GM23338 (cell line): ENCODE data around the gene AKIRIN2. TPM values are rescaled to one million over a fixed set of nuclear protein-coding genes. Genes with fewer than 3 reads are reported as not detected.
A peak's percentile ranks its signal among the peaks of the same experiment; 100 is the strongest.

Source experiments
- ATAC-seq: fragments of 200-7000 bp; cut with Tn5 transposase; 3 replicates; pipeline ENCODE4 v1.9.1; 2020
- DNase-seq: peaks from one replicate; pipeline ENCODE4 v3.0.0-alpha.2; 2015; ENCODE audit warnings: low spot score
- H2AFZ ChIP-seq: fragments of 200-600 bp; sonication (generic); 2 replicates; pipeline ENCODE4 v1.8.0; 2016; ENCODE audit warnings: antibody characterized with exemption, mild to moderate bottlenecking, moderate library complexity
- H3F3A ChIP-seq: fragments of 200-600 bp; sonication (generic); replicated peaks from 2 replicates; pipeline ENCODE4 v1.8.0; 2017; ENCODE audit warnings: antibody characterized with exemption, mixed run types, low read depth
- H3K27ac ChIP-seq: fragments of 200-600 bp; sonication (generic); 2 replicates; pipeline ENCODE4 v1.6.1; 2016; ENCODE audit warnings: low read depth
- H3K27me3 ChIP-seq: fragments of 200-600 bp; sonication (generic); 2 replicates; pipeline ENCODE4 v1.8.0; 2016; ENCODE audit warnings: mild to moderate bottlenecking, mixed run types, moderate library complexity; ENCODE audit not compliant: insufficient read depth
- H3K36me3 ChIP-seq: fragments of 200-600 bp; sonication (generic); 2 replicates; pipeline ENCODE4 v1.8.0; 2016; ENCODE audit warnings: mild to moderate bottlenecking; ENCODE audit not compliant: insufficient read depth
- H3K4me1 ChIP-seq: fragments of 200-600 bp; sonication (generic); 2 replicates; pipeline ENCODE4 v1.8.0; 2016; ENCODE audit warnings: mild to moderate bottlenecking, moderate library complexity; ENCODE audit not compliant: insufficient read depth
- H3K4me2 ChIP-seq: fragments of 200-600 bp; sonication (generic); 2 replicates; pipeline ENCODE4 v1.7.1; 2017; ENCODE audit warnings: mixed run types
- H3K4me3 ChIP-seq: fragments of 200-600 bp; sonication (generic); 2 replicates; pipeline ENCODE4 v1.6.1; 2016; ENCODE audit warnings: mixed run types
- H3K79me2 ChIP-seq: fragments of 200-600 bp; sonication (generic); replicated peaks from 2 replicates; pipeline ENCODE4 v1.8.0; 2017; ENCODE audit warnings: mild to moderate bottlenecking; ENCODE audit not compliant: insufficient read depth
- H3K9me2 ChIP-seq: fragments of 200-600 bp; sonication (generic); 2 replicates; pipeline ENCODE4 v1.8.0; 2017; ENCODE audit not compliant: insufficient read depth
- H4K20me1 ChIP-seq: fragments of 200-600 bp; sonication (generic); replicated peaks from 2 replicates; pipeline ENCODE4 v1.8.0; 2017; ENCODE audit warnings: mild to moderate bottlenecking; ENCODE audit not compliant: insufficient read depth
- H3K27ac Mint-ChIP-seq: 2 replicates; pipeline ENCODE4 v1.8.0; 2020; ENCODE audit warnings: inconsistent platforms, mild to moderate bottlenecking, moderate library complexity, mixed read lengths
- H3K27me3 Mint-ChIP-seq: 3 replicates; pipeline ENCODE4 v1.8.0; 2022; ENCODE audit warnings: low read depth, mild to moderate bottlenecking, moderate library complexity, mixed read lengths, inconsistent platforms; ENCODE audit not compliant: insufficient read depth, poor library complexity
- H3K36me3 Mint-ChIP-seq: 3 replicates; pipeline ENCODE4 v1.8.0; 2021; ENCODE audit warnings: low read depth, mild to moderate bottlenecking, inconsistent platforms, moderate library complexity, mixed read lengths
- H3K4me1 Mint-ChIP-seq: 3 replicates; pipeline ENCODE4 v1.8.0; 2020; ENCODE audit warnings: mild to moderate bottlenecking, inconsistent platforms, mixed read lengths
- H3K4me3 Mint-ChIP-seq: 3 replicates; pipeline ENCODE4 v1.8.0; 2021; ENCODE audit warnings: moderate library complexity, mild to moderate bottlenecking, inconsistent platforms, mixed read lengths
- H3K9me3 Mint-ChIP-seq: 3 replicates; pipeline ENCODE4 v1.8.0; 2020; ENCODE audit warnings: moderate library complexity, mild to moderate bottlenecking, inconsistent platforms, mixed read lengths
- CREB1 ChIP-seq: fragments of 250-450 bp; sonication (Bioruptor Pico); IDR thresholded peaks from 2 replicates; pipeline ENCODE4 v1.5.0; 2020; ENCODE audit warnings: low read depth, mild to moderate bottlenecking, moderate library complexity
- EZH2 ChIP-seq: fragments of 200-600 bp; sonication (generic); IDR thresholded peaks from one replicate; pipeline ENCODE4 v1.8.0; 2017; ENCODE audit warnings: antibody characterized with exemption, mild to moderate bottlenecking, low read depth; ENCODE audit not compliant: unreplicated experiment
- POLR2AphosphoS5 ChIP-seq: IDR thresholded peaks from 2 replicates; pipeline ENCODE4 v1.6.1; 2016; ENCODE audit warnings: antibody characterized with exemption, low read depth
- ZNF331 ChIP-seq: fragments of 250-450 bp; sonication (Bioruptor Pico); IDR thresholded peaks from 2 replicates; pipeline ENCODE4 v1.5.0; 2020; ENCODE audit warnings: low read depth, mild to moderate bottlenecking, moderate library complexity
- polyA plus RNA-seq: library from polyadenylated mRNA; unstranded; fragments of >200 nt; fragmentation: Nextera tagmentation; extraction: Ambion mirVana; gene quantifications from 2 replicates; pipeline ENCODE4 v1.2.1, GENCODE V29; 2016
- total RNA-seq: library from RNA; depleted of rRNA; stranded (reverse); fragments of >200 nt; shearing (Covaris generic); gene quantifications from 2 replicates; pipeline ENCODE4 v1.2.3, GENCODE V29; 2014
- TF ChIP-seq, protein P1 (sequence below): fragments of 250-450 bp; sonication (Bioruptor Pico); IDR thresholded peaks from 2 replicates; pipeline ENCODE4 v1.5.0; 2020; ENCODE audit warnings: mild to moderate bottlenecking, moderate library complexity
- TF ChIP-seq, protein P2 (sequence below), 2 experiments: fragments of 200-600 bp in 1 of 2; sonication (generic) in 1 of 2; conservative IDR thresholded peaks; 2 replicates each; pipeline versions ENCODE4 v1.5.1 to v1.6.1; 2016 to 2017; ENCODE audit warnings: antibody characterized with exemption in 2 of 2, low read depth in 2 of 2, mild to moderate bottlenecking in 2 of 2, moderate library complexity in 1 of 2
- TF ChIP-seq, protein P3 (sequence below): IDR thresholded peaks from one replicate; pipeline ENCODE4 v1.6.1; 2018; ENCODE audit warnings: antibody characterized with exemption; ENCODE audit not compliant: unreplicated experiment

AKIRIN2 gene
- total and polyA plus RNA-seq, 2 experiments from 2014 or later = 62.1 to 98.1 TPM

DNA sequence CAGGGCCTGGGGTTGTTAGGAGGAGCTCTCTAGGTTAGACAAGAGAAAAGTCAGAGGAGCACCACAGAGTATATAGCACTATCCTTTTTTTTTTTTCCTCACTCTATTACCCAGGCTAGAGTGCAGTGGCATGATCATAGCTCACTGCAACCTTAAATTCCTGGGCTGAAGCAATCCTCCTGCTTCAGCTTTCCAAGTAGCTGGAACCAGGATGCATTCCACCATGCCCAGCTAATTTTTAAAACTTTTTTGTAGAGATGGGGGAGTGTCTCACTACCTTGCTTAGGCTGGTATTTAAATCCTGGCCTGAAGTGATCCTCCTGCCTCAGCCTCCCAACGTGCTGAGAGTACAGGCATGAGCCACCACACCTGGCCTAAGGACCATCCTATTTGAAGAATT lies 19.3 kb upstream of the AKIRIN2 start (continued):
- TF ChIP-seq, protein P1, sequence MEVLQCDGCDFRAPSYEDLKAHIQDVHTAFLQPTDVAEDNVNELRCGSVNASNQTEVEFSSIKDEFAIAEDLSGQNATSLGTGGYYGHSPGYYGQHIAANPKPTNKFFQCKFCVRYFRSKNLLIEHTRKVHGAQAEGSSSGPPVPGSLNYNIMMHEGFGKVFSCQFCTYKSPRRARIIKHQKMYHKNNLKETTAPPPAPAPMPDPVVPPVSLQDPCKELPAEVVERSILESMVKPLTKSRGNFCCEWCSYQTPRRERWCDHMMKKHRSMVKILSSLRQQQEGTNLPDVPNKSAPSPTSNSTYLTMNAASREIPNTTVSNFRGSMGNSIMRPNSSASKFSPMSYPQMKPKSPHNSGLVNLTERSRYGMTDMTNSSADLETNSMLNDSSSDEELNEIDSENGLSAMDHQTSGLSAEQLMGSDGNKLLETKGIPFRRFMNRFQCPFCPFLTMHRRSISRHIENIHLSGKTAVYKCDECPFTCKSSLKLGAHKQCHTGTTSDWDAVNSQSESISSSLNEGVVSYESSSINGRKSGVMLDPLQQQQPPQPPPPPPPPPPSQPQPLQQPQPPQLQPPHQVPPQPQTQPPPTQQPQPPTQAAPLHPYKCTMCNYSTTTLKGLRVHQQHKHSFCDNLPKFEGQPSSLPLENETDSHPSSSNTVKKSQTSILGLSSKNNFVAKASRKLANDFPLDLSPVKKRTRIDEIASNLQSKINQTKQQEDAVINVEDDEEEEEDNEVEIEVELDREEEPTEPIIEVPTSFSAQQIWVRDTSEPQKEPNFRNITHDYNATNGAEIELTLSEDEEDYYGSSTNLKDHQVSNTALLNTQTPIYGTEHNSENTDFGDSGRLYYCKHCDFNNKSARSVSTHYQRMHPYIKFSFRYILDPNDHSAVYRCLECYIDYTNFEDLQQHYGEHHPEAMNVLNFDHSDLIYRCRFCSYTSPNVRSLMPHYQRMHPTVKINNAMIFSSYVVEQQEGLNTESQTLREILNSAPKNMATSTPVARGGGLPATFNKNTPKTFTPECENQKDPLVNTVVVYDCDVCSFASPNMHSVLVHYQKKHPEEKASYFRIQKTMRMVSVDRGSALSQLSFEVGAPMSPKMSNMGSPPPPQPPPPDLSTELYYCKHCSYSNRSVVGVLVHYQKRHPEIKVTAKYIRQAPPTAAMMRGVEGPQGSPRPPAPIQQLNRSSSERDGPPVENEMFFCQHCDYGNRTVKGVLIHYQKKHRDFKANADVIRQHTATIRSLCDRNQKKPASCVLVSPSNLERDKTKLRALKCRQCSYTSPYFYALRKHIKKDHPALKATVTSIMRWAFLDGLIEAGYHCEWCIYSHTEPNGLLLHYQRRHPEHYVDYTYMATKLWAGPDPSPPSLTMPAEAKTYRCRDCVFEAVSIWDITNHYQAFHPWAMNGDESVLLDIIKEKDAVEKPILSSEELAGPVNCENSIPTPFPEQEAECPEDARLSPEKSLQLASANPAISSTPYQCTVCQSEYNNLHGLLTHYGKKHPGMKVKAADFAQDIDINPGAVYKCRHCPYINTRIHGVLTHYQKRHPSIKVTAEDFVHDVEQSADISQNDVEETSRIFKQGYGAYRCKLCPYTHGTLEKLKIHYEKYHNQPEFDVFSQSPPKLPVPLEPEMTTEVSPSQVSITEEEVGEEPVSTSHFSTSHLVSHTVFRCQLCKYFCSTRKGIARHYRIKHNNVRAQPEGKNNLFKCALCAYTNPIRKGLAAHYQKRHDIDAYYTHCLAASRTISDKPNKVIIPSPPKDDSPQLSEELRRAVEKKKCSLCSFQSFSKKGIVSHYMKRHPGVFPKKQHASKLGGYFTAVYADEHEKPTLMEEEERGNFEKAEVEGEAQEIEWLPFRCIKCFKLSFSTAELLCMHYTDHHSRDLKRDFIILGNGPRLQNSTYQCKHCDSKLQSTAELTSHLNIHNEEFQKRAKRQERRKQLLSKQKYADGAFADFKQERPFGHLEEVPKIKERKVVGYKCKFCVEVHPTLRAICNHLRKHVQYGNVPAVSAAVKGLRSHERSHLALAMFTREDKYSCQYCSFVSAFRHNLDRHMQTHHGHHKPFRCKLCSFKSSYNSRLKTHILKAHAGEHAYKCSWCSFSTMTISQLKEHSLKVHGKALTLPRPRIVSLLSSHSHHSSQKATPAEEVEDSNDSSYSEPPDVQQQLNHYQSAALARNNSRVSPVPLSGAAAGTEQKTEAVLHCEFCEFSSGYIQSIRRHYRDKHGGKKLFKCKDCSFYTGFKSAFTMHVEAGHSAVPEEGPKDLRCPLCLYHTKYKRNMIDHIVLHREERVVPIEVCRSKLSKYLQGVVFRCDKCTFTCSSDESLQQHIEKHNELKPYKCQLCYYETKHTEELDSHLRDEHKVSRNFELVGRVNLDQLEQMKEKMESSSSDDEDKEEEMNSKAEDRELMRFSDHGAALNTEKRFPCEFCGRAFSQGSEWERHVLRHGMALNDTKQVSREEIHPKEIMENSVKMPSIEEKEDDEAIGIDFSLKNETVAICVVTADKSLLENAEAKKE (CRISPR knock-in tag) = no peak
- TF ChIP-seq ZNF331 (CRISPR knock-in tag) = no peak
- no peak for TF ChIP-seq EZH2

DNA sequence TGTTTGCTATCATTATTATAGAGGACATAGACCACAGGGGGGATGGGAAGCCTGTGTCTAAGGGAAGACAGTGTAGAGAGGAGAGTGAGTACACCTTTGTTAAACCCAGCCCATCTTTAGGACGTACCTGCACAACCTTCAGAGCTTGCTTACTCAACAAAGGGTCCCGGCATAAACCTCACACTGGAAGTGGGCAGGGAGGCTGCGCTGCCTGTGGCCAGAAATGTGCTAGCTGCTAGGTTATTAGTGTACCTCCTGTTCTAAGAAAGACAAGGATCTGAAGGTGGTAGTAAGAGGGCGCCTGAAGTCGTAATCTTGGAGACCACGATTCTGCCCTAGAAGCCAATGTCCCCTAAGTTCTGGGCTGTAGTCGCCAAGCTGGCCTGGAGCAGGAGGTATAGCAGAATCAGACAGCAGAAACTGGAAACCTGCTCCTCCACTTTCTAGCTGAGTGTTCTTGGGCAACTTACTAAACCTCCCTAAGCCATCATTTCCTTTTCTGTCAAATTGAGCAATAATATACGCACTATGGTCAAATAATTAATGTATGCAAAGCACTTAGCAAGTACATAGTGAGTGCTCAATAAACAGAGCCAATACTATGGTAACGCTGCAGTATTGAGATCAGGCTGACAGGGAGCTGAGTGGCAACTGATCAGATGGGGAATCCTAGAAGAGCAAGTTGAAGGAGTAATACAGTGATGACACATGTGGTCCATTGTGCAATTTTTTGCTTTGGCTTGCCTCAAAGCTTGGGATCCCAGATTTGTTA lies 16.8 kb upstream of the AKIRIN2 start:
- Histone ChIP-seq H3K79me2 (no peaks in the 10 kb centered on the region), H3K4me2 (no peak overlapping the region), H3F3A (no peaks in the 10 kb centered on the region), H3K4me1 (peaks cover 22% of the 10 kb centered on the region; the same call in 1 of the 2 replicates), H4K20me1 (no peaks in the 10 kb centered on the region), H3K4me3 (no peak overlapping the region), H2AFZ (0 out of 2 replicates have a peak overlapping the region, but pooled peaks have one; percentile 32), H3K27me3 (no peaks in the 10 kb centered on the region), H3K9me2 (peaks cover 7% of the 10 kb centered on the region), H3K27ac (no peak overlapping the region), H3K36me3 (no peaks in the 10 kb centered on the region)
- ATAC-seq (no peak), DNase-seq (no peak)
- peaks cover 19% of the 10 kb centered on the region for H3K4me1 Mint-ChIP-seq
- no peaks in the 10 kb centered on the region for H3K9me3 Mint-ChIP-seq
- H3K27ac Mint-ChIP-seq = no peak overlapping the region
- H3K27me3 Mint-ChIP-seq = no peaks in the 10 kb centered on the region
- no peak overlapping the region for H3K4me3 Mint-ChIP-seq
- no peaks in the 10 kb centered on the region for H3K36me3 Mint-ChIP-seq
- TF ChIP-seq POLR2AphosphoS5 (no peak), CREB1 (CRISPR knock-in tag) (no peak)
- TF ChIP-seq, protein P2, sequence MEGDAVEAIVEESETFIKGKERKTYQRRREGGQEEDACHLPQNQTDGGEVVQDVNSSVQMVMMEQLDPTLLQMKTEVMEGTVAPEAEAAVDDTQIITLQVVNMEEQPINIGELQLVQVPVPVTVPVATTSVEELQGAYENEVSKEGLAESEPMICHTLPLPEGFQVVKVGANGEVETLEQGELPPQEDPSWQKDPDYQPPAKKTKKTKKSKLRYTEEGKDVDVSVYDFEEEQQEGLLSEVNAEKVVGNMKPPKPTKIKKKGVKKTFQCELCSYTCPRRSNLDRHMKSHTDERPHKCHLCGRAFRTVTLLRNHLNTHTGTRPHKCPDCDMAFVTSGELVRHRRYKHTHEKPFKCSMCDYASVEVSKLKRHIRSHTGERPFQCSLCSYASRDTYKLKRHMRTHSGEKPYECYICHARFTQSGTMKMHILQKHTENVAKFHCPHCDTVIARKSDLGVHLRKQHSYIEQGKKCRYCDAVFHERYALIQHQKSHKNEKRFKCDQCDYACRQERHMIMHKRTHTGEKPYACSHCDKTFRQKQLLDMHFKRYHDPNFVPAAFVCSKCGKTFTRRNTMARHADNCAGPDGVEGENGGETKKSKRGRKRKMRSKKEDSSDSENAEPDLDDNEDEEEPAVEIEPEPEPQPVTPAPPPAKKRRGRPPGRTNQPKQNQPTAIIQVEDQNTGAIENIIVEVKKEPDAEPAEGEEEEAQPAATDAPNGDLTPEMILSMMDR (conservative IDR thresholded peaks at IDR 0.05; ENCODE audit: low read depth in 2 of 2) = no peak
- TF ChIP-seq, protein P3, sequence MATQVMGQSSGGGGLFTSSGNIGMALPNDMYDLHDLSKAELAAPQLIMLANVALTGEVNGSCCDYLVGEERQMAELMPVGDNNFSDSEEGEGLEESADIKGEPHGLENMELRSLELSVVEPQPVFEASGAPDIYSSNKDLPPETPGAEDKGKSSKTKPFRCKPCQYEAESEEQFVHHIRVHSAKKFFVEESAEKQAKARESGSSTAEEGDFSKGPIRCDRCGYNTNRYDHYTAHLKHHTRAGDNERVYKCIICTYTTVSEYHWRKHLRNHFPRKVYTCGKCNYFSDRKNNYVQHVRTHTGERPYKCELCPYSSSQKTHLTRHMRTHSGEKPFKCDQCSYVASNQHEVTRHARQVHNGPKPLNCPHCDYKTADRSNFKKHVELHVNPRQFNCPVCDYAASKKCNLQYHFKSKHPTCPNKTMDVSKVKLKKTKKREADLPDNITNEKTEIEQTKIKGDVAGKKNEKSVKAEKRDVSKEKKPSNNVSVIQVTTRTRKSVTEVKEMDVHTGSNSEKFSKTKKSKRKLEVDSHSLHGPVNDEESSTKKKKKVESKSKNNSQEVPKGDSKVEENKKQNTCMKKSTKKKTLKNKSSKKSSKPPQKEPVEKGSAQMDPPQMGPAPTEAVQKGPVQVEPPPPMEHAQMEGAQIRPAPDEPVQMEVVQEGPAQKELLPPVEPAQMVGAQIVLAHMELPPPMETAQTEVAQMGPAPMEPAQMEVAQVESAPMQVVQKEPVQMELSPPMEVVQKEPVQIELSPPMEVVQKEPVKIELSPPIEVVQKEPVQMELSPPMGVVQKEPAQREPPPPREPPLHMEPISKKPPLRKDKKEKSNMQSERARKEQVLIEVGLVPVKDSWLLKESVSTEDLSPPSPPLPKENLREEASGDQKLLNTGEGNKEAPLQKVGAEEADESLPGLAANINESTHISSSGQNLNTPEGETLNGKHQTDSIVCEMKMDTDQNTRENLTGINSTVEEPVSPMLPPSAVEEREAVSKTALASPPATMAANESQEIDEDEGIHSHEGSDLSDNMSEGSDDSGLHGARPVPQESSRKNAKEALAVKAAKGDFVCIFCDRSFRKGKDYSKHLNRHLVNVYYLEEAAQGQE = no peak
